Muscle layer of colon (tissue), 2 donors: ENCODE results near the gene TMEM147.
"Not testable (repeated sequence)": the region's sequence is repeated elsewhere in the genome, so short reads cannot be mapped to it uniquely, and the experiment has no call there.

Experiments used
- H3K27ac ChIP-seq: one replicate; pipeline ENCODE4 v1.7.0; 2013; ENCODE audit warnings: low read depth, mild to moderate bottlenecking, low read length, moderate library complexity
- H3K27me3 ChIP-seq, 2 donors: one replicate each; pipeline ENCODE4 v1.7.0; 2013; ENCODE audit warnings: low read length in 2 of 2, mild to moderate bottlenecking in 2 of 2; ENCODE audit not compliant: insufficient read depth in 2 of 2, control insufficient read depth in 1 of 2
- H3K36me3 ChIP-seq: one replicate; pipeline ENCODE4 v1.7.0; 2013; ENCODE audit warnings: mild to moderate bottlenecking, low read length; ENCODE audit not compliant: insufficient read depth
- H3K4me1 ChIP-seq: one replicate; pipeline ENCODE4 v1.7.0; 2013; ENCODE audit warnings: mild to moderate bottlenecking, low read length; ENCODE audit not compliant: insufficient read depth
- H3K4me3 ChIP-seq, 2 donors: one replicate each; pipeline ENCODE4 v1.7.0; 2013; ENCODE audit warnings: low read length in 2 of 2, low read depth in 1 of 2, mild to moderate bottlenecking in 1 of 2, moderate library complexity in 1 of 2
- H3K9ac ChIP-seq: one replicate; pipeline ENCODE4 v1.7.0; 2013; ENCODE audit warnings: low read length
- H3K9me3 ChIP-seq: one replicate; pipeline ENCODE4 v1.7.0; 2013; ENCODE audit warnings: mild to moderate bottlenecking, low read length
- donor health status: abdominal sarcoma.
- donor health status: Adenocarcinoma of cecum.

Gene TMEM147

DNA sequence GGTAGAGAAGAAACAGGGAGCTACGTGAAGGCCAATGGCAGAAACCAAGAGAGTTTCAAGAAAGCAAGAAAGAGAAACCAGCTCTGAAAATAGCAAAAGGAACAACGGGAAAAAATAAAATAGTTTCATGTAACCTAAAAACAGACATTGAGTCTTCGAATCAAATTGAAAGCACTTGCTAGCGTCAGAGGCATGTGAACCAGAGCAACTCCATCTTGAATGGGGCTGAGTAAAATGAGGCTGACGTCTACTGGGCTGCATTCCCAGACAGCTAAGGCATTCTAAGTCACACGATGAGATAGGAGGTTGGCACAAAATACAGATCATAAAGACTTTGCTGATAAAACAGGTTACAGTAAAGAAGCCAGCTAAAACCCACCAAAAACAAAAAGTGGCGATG lies 33.3 kb downstream of the TMEM147 start:
- H3K4me1 ChIP-seq = no peaks in the 10 kb centered on the region

DNA sequence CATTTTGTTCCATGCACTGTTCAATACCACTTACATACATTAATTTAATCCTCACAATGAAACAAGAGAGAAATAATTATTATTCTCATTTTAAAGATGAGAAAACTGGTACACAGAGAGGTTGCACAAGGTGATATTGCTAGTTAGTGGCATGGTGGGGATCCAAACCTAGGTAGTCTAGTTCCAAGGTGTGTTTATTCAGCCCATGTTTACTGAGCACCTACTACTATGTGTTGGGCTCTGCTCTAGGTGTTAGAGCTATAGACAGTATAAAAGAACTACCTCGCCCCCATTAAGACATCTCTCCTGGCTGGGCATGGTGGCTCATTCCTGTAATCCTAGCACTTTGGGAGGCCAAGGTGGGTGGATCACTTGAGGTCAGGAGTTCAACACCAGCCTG lies 37.3 kb downstream of the TMEM147 start:
- peaks cover 0 to 4% of the 10 kb centered on the region in 2 donors for H3K27me3 ChIP-seq
- no peaks in the 10 kb centered on the region for H3K9me3 ChIP-seq
- H3K4me1 ChIP-seq = no peaks in the 10 kb centered on the region
- no peak overlapping the region for H3K9ac ChIP-seq
- no peaks in the 10 kb centered on the region for H3K36me3 ChIP-seq
- no peak overlapping the region for H3K27ac ChIP-seq
- no peak overlapping the region for H3K4me3 ChIP-seq

More for the DNA sequence above, 33.3 kb downstream of the TMEM147 start:
- Histone ChIP-seq H3K36me3 (no peaks in the 10 kb centered on the region), H3K27me3 (no peaks in the 10 kb centered on the region), H3K9ac (no peak overlapping the region), H3K4me3 (no peak overlapping the region), H3K27ac (no peak overlapping the region), H3K9me3 (peaks cover 4% of the 10 kb centered on the region)

DNA sequence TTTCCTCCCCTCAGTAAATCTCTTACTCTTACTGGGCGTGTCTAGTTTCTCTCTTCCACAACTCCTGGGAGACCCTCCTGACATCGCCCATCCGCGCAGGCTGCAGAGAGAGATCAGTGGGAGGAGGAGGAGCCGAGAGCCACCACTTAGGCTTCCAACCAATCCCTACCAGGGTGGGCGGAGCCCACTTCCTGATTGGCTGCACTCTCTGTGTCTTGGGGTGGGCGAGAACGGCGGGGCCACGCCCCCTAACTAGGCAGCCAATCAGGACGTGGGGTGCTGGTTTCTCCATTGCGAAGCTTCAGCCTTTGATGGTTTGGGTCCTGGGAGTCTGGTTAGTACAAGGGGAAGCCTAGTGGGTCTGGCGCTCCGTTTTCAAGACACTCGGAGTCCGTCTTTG lies 40.4 kb downstream of the TMEM147 start, which contains the start of gene PMIS2:
Gene PMIS2 (plus strand): TSS at position 326 of the 400 bp plus-strand sequence. CDS start 87 bp downstream, outside the sequence.
- Histone ChIP-seq H3K9me3 (no peaks in the 10 kb centered on the region), H3K27ac (no peak within 1 kb of the TSS), H3K36me3 (no peaks in the 10 kb centered on the region), H3K4me3 (no peak within 1 kb of the TSS), H3K9ac (no peak within 1 kb of the TSS), H3K27me3 (peaks cover 0 to 4% of the 10 kb centered on the region in 2 donors), H3K4me1 (no peaks in the 10 kb centered on the region)

- H3K27me3 ChIP-seq = peaks cover 0 to 4% of the 10 kb centered on the region in 2 donors
- no peaks in the 10 kb centered on the region for H3K4me1 ChIP-seq
- H3K9ac ChIP-seq = no peak overlapping the region
- no peak overlapping the region for H3K4me3 ChIP-seq
- H3K9me3 ChIP-seq = no peaks in the 10 kb centered on the region
- no peak overlapping the region for H3K27ac ChIP-seq
- H3K36me3 ChIP-seq = no peaks in the 10 kb centered on the region
Observed at GRCh38 chr19:35587321-35587720, 41.9 kb downstream of the TMEM147 start.

- Histone ChIP-seq H3K9me3 (no peaks in the 10 kb centered on the region), H3K36me3 (no peaks in the 10 kb centered on the region), H3K9ac (no peak overlapping the region), H3K4me3 (no peak overlapping the region), H3K4me1 (no peaks in the 10 kb centered on the region), H3K27ac (no peak overlapping the region), H3K27me3 (peaks cover 0 to 3% of the 10 kb centered on the region in 2 donors)
Observed at GRCh38 chr19:35590875-35591274, 45.4 kb downstream of the TMEM147 start.

- Histone ChIP-seq H3K27me3 (no peaks in the 10 kb centered on the region), H3K9me3 (no peaks in the 10 kb centered on the region), H3K4me1 (no peaks in the 10 kb centered on the region), H3K9ac (no peak overlapping the region), H3K36me3 (no peaks in the 10 kb centered on the region), H3K4me3 (no peak overlapping the region), H3K27ac (no peak overlapping the region)
Observed at GRCh38 chr19:35592226-35592625, 46.8 kb downstream of the TMEM147 start.

DNA sequence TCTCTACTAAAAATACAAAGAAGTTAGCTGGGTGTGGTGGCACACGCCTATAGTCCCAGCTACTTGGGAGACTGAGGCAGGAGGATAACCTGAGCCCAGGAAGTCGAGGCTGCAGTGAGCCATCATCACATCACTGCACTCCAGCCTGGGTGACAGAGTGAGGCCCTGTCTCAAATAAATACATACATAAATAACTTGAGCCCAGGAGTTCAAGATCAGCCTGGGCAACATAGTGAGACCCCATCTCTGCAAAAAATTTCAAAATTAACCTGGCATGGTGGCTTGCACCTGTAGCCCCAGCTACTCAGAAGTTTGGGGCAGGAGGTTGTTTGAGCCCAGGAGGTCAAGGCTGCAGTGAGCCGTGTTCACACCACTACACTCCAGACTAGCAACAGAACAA lies 49.6 kb downstream of the TMEM147 start:
- not testable (repeated sequence) for H3K27ac ChIP-seq, H3K9me3 ChIP-seq, H3K4me3 ChIP-seq, H3K27me3 ChIP-seq, H3K4me1 ChIP-seq, H3K36me3 ChIP-seq, H3K9ac ChIP-seq

GRCh38 chr19:35595928-35596327 lies 50.5 kb downstream of the TMEM147 start:
- Histone ChIP-seq H3K4me3 (no peak overlapping the region), H3K27me3 (no peaks in the 10 kb centered on the region), H3K9me3 (no peaks in the 10 kb centered on the region), H3K27ac (no peak overlapping the region), H3K4me1 (no peaks in the 10 kb centered on the region), H3K9ac (no peak overlapping the region), H3K36me3 (no peaks in the 10 kb centered on the region)

- no peaks in the 10 kb centered on the region for H3K4me1 ChIP-seq
- H3K27me3 ChIP-seq = no peaks in the 10 kb centered on the region
- no peak overlapping the region for H3K4me3 ChIP-seq
- no peak overlapping the region for H3K9ac ChIP-seq
- no peaks in the 10 kb centered on the region for H3K9me3 ChIP-seq
- H3K27ac ChIP-seq = no peak overlapping the region
- H3K36me3 ChIP-seq = no peaks in the 10 kb centered on the region
Observed at GRCh38 chr19:35596366-35596999, 51.1 kb downstream of the TMEM147 start.
